ENCODE measurements around the gene PIGB. TPM values are rescaled to one million over a fixed set of nuclear protein-coding genes. Genes with fewer than 3 reads are reported as not detected.

PIGB gene
- total and polyA plus RNA-seq, 2 of the 13 experiments (the other 11 are each of a cell fraction or from before 2014, with no cell fraction given) = 14.5 to 19.1 TPM

GRCh38 chr15:55337160-55337559 lies 18.1 kb downstream of the PIGB start (continued):
- TF ChIP-seq ZHX2 (IDR thresholded peaks at IDR 0.05; ENCODE audit: low read depth) (no peak), ZHX2 (CRISPR knock-in tag; IDR thresholded peaks at IDR 0.05; ENCODE audit: borderline replicate concordance) (no peak), NPAS2 (CRISPR knock-in tag; IDR thresholded peaks at IDR 0.05; ENCODE audit: borderline replicate concordance) (no peak), ARHGAP35 (CRISPR knock-in tag; IDR thresholded peaks at IDR 0.05; ENCODE audit: borderline replicate concordance) (no peak)
- TF ChIP-seq, protein P1, sequence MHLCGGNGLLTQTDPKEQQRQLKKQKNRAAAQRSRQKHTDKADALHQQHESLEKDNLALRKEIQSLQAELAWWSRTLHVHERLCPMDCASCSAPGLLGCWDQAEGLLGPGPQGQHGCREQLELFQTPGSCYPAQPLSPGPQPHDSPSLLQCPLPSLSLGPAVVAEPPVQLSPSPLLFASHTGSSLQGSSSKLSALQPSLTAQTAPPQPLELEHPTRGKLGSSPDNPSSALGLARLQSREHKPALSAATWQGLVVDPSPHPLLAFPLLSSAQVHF (CRISPR knock-in tag; IDR thresholded peaks at IDR 0.05) = no peak
- TF ChIP-seq, protein P2, sequence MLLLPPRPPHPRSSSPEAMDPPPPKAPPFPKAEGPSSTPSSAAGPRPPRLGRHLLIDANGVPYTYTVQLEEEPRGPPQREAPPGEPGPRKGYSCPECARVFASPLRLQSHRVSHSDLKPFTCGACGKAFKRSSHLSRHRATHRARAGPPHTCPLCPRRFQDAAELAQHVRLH (CRISPR knock-in tag; IDR thresholded peaks at IDR 0.05; ENCODE audit: borderline replicate concordance, low read depth) = no peak

Measured in HepG2 (cell line).